Middle frontal gyrus (tissue), 1 donor: Measurements from ENCODE around the gene HIBCH.
"Not testable (repeated sequence)": the region's sequence is repeated elsewhere in the genome, so short reads cannot be mapped to it uniquely, and the experiment has no call there.

Source experiments
- DNase-seq: peaks from one replicate; pipeline ENCODE4 v3.0.0-alpha.2; 2015; ENCODE audit warnings: low spot score; ENCODE audit errors: extremely low spot score

Gene HIBCH

DNA sequence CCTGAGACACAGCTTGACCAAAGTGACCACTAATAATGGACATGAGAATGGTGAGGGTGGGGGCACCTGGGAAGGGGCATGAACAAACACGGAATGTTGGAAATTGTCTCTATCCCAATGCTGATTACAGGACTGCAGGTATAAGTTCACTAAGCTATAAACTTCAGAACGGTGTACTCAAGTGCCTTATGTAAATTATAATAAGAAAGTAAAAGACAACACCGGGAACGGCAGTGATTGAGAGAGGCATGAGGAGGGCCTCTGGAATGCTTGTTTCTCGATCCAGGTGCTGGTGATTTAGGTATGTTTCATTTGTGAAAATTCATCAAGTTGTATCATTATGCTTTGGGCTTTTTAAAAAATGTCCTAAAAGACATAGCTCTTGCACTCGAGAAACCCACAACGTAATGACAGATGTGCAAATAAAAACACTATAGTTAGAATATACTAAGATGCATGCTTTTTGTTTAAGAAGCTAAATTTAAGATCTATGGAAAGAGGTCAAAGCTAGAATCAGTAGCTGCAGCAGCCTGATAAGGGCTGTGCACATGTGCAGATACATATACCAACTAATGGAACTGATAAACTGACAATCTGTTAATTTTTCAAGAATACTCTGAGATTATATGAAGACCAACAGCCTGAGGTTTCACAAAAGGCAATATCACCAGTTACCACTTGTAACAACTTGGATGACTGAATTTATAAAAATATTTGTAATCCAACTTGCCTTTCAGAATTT lies 7.6 kb downstream of the HIBCH start:
- DNase-seq, result no peak

- no peak for DNase-seq
These were observed 11.6 kb downstream of the HIBCH start for GRCh38 chr2:190308031-190308430.

GRCh38 chr2:190304404-190304803 lies 15.2 kb downstream of the HIBCH start:
- DNase-seq, result no peak

- no peak for DNase-seq
These were observed 16.0 kb downstream of the HIBCH start for GRCh38 chr2:190303647-190304046.

- DNase-seq, result no peak
These were observed 17.6 kb downstream of the HIBCH start for GRCh38 chr2:190302052-190302451.

GRCh38 chr2:190301032-190301431 lies 18.6 kb downstream of the HIBCH start:
- no peak for DNase-seq

DNA sequence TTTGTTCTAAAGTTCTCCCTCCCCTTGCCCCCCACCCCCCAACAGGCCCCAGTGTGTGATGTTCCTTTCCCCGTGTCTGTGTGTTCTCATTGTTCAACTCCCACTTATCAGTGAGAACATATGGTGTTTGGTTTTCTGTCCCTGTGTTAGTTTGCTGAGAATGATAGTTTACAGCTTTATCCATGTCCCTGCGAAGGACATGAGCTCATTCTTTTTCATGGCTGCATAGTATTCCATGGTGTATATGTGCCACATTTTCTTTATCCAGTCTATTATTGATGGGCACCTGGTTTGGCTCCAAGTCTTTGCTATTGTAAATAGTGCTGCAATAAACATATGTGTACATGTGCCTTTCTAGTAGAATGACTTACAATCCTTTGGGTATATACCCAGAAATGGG lies 21.7 kb downstream of the HIBCH start:
- not testable (repeated sequence) for DNase-seq

- DNase-seq, result no peak
These were observed 35.8 kb downstream of the HIBCH start for GRCh38 chr2:190283783-190284182.

GRCh38 chr2:190280565-190281350 lies 38.9 kb downstream of the HIBCH start:
- no peak for DNase-seq

DNA sequence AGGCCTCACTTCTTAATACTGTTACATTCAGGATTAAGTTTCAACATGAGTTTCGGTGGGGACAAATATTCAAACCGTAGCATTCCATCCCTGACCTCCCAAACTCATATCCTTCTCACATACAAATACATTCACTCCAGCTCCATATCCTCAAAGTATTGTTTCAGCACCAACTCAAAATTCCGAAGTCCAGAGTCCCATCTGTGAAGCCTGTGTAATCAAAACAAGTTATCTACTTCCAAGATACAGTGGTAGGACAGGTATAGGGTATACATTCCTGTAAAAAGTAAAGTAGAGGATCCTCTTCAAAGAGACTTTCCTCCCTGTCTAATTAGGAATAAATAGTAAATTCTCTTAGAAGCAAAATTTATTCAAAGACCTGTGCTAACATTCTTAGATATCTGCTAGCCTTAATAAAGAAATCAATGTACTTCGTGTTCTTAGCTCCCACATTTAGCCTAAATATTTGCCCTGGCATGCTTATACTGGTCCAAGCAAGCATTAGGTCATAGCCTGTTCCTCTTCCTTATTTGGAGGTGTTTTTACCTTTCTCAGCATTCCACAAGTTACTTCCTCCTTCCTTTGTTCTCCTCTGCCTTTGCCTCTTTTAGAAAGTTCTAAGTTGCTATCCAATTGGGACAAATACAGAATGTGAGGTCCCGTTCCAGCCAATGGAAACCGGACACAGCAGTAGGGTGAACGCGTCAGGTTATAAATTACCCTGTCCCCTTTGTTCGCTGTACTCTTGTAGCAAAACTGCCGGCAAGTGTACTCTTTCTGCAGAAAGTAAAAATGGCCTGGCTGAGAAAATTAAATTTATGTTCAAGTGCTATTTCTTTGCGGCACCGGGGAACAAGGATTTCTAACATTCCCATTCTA lies 40.1 kb downstream of the HIBCH start:
- DNase-seq, result not testable (repeated sequence)

DNA sequence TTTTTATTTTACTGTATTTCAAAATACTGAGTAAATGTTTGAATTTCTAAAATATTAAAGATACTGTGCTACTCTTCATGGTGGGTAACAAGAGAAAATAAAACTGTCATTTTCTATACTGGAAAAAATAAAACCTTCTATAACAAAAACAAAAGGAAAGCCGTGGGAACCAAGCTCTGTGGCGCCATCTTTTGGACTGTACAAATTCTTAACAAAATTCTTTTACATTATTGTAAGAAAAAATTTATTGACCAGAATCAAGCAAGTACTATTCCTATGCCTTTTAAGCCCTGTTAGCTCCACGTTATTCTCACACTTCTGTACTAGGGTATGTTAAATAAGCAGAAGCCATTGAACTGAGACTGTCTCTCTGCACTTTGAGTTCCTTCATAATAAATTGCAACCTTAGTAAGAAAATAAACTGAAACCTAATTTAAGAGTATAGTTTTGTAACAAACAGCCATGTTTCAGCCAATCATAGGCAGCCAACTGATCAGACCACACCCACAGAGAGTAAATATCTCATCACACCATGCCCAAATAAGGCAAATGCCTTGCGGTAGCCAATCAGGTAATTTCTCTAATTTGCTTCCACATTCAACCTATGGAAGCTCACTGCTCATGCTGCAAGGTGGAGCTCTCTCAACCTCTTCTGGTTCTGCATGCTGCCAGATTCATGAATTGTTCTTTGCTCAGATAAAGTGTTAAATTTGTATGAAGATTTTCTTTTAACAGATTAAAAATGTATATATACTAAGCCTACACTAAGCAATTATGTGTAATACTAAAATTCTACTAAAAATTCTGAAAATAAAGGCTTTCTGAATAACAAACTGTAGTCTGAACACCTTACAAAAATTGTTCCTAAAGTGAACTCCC lies 42.2 kb downstream of the HIBCH start:
- no peak for DNase-seq

DNA sequence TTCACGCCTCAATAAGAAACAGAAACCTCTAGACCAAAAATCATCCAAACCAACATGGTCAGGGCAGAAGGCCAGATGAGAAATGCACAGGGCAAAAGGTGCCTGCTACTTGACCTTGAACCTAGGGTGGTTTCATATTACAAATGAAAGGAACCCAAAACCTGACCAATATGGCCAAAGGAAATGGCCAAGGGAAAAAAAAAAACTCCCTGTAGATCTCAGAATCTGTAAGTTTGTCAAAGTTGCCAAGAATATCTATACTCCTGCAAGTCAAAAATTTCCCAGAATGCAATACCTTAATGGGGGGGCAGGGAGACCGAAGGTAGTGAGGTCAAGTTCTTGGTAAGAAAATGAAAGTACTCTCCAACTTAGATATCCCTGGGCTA lies 47.2 kb downstream of the HIBCH start:
- DNase-seq, result no peak

- DNase-seq, result no peak
These were observed 47.7 kb downstream of the HIBCH start for GRCh38 chr2:190271783-190272456.

DNA sequence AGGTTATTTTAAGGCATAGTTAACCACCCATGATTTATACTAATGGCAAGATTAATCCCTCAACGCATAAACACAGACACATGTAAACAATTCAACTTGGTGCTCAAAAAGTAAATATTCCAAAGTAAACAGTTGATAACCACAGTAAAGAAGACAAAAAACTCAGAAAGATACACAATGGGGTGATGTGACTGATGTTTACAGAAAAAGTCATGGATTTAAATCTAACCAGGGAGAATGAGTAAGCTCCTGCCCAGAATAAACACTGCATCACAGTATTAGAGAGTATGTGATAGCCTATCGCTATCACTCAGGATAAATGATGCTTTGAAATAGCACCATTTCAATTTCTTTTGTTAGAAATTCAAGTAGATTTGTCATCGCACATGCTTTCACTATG lies 49.3 kb downstream of the HIBCH start:
- no peak for DNase-seq

DNA sequence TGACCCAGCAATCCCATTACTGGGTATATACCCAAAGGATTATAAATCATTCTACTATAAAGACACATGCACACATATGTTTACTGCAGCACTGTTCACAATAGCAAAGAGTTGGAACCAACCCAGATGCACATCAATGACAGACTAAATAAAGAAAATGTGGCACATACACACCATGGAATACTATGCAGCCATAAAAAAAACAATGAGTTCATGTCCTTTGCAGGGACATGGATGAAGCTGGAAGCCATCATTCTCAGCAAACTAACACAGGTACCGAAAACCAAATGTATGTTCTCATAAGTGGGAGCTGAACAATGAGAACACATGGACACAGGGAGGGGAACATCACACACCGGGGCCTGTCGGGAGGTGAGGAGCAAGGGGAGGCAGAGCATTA lies 49.9 kb downstream of the HIBCH start:
- DNase-seq, result not testable (repeated sequence)

- DNase-seq, result no peak
These were observed 52.3 kb downstream of the HIBCH start for GRCh38 chr2:190267302-190267701.

GRCh38 chr2:190266314-190266713 lies 53.3 kb downstream of the HIBCH start:
- DNase-seq, result no peak

DNA sequence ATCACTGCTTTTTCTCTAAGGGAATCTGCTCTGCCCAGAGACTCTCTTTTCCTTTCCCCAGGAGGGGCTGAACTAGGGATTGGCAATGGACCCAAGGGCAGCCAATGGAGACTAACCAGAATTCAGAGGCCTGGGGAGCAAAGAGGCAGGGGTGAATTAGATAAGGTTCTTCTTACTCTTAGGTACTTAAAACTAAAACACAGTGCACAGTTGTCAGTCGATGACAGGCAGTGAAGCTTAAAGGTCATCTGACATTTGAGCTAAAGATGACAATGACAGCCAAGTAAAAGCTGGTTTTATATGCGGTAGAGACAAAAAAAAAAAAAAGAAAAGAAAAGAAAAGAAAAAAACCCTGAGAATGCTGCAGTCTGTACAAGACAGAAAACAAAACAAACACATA lies 57.8 kb downstream of the HIBCH start:
- no peak for DNase-seq

DNA sequence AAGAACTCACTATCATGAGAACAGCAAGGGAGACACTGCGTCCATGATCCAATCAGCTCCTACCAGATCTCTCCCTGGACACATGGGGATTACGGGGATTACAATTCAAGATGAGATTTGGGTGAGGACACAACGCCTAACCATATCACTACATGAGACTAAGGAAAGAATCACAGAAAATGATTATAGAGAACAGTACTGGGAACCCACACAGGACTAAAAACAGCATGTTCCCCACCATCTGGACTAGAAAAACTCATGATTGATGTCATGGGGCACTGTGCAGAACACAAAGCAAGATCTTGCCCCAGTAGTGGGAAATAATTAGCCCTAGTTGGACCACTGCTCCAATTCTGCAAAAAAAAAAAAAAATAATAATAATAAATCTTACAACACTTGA lies 63.5 kb downstream of the HIBCH start:
- DNase-seq, result no peak

GRCh38 chr2:190255676-190256075 lies 64.0 kb downstream of the HIBCH start:
- no peak for DNase-seq
